Uterus (tissue), 2 donors: Measurements from ENCODE around the gene KLB.

Experiments used
- POLR2A ChIP-seq, 2 donors: fragments of 450-650 bp; IDR thresholded peaks; one replicate each; pipeline ENCODE4 v1.6.1; 2016; ENCODE audit warnings: antibody characterized with exemption in 2 of 2, mild to moderate bottlenecking in 1 of 2, moderate library complexity in 1 of 2
- TF ChIP-seq, protein P1 (sequence below), 4 experiments: fragments of 200-600 bp in 2 of 4; fragments of 450-650 bp in 2 of 4; sonication (generic) in 2 of 4; IDR thresholded peaks; one replicate each; pipeline ENCODE4 v1.5.1; 2016 to 2019; ENCODE audit warnings: antibody characterized with exemption in 4 of 4, mild to moderate bottlenecking in 2 of 4, moderate library complexity in 1 of 4

DNA sequence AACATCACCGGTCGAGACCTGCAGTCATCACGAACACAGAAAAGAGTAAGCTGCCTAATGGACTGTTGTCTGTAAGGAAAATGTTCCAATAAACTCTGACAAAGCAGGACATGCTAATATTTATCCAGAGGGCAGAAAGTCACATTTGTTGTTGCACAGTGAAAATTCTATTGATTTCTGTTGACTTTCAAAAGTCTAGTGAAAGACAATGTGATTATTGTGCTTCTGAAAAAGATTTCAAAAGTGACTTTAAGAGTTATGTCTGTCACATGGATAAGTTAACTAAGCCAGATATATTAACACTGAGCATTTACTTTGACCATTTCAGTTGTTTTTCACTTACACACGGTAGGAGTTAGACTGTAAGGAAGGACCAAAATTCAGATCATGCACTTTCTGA, 31.3 kb upstream of the KLB start:
- TF ChIP-seq, protein P1, sequence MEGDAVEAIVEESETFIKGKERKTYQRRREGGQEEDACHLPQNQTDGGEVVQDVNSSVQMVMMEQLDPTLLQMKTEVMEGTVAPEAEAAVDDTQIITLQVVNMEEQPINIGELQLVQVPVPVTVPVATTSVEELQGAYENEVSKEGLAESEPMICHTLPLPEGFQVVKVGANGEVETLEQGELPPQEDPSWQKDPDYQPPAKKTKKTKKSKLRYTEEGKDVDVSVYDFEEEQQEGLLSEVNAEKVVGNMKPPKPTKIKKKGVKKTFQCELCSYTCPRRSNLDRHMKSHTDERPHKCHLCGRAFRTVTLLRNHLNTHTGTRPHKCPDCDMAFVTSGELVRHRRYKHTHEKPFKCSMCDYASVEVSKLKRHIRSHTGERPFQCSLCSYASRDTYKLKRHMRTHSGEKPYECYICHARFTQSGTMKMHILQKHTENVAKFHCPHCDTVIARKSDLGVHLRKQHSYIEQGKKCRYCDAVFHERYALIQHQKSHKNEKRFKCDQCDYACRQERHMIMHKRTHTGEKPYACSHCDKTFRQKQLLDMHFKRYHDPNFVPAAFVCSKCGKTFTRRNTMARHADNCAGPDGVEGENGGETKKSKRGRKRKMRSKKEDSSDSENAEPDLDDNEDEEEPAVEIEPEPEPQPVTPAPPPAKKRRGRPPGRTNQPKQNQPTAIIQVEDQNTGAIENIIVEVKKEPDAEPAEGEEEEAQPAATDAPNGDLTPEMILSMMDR (IDR thresholded peaks at IDR 0.05), result no peak
- TF ChIP-seq POLR2A (IDR thresholded peaks at IDR 0.05), result no peak
